GM21717 (cell line): ENCODE measurements around the gene APOBEC3B.
"Not testable (repeated sequence)": the region's sequence is repeated elsewhere in the genome, so short reads cannot be mapped to it uniquely, and the experiment has no call there.

Experiments used
- ATAC-seq: cut with Tn5 transposase; IDR thresholded peaks from one replicate; pipeline ENCODE4 v1.9.1; 2021; ENCODE audit warnings: mild to moderate bottlenecking, moderate library complexity; ENCODE audit not compliant: unreplicated experiment

APOBEC3B gene

DNA sequence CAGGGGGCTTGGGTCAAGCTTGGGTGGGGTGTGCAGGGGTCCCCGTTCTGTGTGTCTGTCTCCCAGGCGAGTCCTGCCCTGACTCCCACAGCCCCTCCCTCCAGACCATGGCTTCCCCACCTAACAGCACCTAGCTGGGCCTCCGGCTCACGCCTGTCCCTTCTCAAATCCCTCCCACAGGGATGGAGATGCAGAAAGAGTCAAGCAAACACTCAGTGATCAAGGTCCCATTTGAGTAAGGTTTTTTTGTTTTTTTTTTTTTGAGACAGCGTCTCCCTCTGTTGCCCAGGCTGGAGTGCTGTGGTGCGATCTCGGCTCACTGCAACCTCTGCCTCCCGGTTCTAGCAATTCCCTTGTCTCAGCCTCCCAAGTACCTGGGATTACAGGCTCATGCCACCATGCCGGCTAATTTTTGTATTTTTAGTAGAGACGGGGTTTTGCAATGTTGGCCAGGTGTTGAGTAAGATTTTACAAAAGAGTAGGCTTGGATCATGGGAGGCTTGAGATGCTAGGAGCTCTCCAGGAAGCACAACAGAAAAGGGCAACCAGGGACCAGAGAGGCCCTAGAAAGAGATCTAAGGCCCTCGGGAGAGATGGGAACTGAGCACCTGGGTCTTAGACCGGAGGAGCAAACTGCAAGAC, 44.5 kb downstream of the APOBEC3B start:
- no peak for ATAC-seq

DNA sequence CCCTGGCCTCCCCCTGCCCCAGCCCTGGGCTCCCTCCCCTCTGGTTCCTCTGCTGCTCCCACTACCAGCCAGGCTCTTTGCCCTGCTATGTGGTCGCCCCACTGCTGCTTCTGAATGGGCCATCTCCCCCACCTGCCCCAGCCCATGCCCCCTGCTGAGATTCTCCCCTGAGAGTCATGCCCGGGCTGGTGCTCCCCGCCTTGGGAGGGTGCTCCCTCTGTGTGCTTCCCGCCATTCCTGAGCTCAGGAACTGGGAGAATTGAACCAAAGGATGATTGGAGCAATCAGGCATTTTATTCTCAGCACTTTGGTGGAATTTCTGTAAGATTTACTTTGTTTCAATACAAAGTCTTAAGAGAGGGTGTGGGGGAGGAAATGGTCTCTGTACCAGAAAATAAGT, 45.6 kb downstream of the APOBEC3B start:
- ATAC-seq: no peak

DNA sequence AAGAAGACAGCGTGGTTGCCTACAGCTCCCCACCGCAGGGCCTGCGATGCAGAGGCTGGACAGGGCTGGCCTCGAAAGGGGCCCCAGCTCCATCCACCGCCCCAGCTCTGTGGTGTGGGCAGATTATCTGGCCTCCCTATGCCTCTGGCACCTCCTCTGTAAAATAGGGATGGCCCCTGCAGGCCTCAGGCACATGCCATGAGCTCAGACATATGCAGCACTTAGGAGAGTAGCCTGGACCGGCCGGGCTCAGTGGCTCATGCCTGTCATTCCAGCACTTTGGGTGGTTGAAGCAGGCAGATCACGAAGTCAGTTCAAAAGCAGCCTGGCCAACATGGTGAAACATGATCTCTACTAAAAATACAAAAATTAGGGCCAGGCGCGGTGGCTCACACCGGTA, 46.1 kb downstream of the APOBEC3B start:
- no peak for ATAC-seq

DNA sequence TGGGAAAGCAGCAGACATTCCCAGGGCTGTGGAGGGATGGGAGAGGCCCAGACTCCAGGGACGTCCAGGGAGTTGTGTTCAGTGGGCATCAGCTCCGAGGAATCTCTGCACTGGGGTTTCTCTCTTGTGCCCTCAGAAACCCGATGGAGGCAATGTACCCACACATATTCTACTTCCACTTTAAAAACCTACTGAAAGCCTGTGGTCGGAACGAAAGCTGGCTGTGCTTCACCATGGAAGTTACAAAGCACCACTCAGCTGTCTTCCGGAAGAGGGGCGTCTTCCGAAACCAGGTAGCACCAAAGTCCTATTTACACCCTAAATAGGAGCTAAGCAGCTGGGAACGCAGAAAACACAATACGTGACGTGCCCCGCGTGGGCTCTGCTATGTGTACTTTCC, 47.1 kb downstream of the APOBEC3B start:
- ATAC-seq: no peak

DNA sequence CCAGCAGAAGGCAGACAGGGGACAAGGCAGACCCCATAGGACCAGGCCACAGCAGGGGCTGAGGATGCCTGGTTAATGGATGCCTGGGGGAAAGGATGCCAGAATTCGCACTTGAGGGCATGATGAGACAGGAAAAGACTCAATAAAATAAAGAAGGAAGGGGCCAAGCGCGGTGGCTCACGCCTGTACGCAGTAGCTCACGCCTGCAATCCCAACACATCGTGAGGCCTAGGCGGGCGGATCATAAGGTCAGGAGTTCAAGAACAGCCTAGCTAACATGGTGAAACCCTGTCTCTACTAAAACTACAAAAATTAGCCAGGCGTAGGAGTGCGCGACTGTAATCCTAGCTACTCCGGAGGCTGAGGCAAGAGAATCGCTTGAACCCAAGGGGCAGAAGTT, 48.6 kb downstream of the APOBEC3B start:
- ATAC-seq: no peak

DNA sequence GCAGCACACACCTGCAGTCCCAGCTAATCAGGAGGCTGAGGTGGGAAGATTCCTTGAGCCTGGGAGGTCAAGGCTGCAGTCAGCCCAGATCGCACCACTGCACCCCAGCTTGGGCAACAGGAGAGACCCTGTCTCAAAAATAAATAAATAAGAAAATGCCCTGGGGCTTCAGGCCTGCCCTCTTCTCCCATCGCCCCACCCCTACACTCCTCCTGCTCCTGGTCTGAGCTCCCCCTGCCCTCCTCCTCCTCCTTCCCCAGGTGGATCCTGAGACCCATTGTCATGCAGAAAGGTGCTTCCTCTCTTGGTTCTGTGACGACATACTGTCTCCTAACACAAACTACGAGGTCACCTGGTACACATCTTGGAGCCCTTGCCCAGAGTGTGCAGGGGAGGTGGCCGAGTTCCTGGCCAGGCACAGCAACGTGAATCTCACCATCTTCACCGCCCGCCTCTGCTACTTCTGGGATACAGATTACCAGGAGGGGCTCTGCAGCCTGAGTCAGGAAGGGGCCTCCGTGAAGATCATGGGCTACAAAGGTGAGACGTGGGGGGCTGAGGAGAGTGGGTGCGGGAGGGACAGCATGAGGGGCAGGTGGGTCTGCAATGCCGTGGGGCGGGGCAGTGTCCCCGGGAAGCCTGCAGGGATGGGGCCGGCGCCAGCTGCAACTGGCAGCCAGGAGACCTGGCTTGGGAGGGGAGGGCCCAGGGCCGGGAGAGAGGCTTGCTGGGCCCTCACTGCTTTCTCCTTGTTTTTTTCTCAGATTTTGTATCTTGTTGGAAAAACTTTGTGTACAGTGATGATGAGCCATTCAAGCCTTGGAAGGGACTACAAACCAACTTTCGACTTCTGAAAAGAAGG, 49.5 kb downstream of the APOBEC3B start:
- ATAC-seq: not testable (repeated sequence)

DNA sequence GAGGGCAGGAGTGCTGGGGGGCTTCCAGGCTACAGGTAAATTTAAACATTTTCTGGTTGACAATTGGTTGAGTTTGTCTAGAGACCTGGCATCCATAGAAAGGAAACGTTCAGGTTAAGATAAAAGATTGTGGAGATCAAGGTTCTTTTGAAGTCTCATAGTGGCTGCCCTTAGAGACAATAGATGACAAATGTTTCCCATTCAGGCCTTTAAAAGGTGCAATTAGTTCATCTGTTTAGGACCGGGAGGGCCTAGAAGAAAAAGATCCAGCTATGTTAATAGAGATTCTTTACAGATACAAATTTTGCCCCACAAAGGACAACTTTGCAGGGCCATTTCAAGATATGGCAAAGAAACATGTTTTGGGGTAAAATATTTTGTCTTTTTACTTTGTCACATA, 54.9 kb downstream of the APOBEC3B start:
- not testable (repeated sequence) for ATAC-seq

DNA sequence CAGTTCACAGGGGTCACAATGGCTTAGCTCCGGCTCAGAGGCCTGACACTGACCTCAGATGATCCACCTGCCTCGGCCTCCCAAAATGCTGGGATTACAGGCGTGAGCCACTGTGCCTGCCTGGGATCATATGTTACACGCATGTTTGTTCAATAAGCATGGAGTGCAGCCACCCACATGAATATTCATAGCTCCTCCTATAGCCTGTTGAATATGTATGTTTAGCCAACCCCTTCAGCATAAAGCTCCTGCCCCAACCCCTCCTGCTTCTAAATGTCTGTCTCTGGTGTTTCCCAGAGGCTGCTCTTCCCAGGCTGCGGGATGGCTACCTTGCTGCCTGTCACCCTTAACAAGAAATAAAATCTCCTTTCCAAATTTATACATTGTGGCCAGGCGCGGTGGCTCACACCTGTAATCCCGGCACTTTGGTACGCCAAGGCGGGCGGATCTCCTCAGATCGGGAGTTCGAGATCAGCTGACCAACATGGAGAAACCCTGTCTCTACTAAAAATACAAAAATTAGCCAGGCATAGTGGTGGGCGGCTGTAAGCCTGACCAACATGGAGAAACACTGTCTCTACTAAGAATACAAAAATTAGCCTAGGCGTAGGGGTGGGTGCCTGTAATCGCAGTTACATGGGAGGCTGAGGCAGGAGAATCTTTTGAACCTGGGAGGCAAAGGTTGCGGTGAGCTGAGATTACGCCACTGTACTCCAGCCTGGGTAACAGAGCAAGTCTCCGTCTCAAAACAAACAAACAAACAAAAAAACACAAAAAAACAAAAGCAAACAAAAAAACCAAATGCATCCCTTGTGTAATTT, 57.4 kb downstream of the APOBEC3B start:
- ATAC-seq: no peak

DNA sequence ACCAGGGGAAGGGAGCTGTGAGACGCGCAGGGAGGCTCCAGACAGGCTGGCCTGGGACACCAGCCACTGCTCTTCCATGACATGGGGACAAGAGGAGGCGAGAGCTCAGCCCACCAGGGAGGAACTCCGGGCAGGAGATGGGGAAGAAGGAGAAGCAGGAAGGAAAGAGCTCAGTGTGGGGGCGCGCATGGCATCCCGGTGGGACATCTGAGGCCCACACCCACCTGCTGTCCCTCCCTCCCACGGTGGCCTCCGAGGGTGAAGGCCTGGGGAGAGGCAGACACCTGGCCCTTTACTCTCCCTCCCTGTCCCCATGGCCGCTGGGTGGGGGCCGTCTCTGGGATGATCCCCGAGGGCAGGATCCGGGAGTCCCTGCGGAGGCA, 58.0 kb downstream of the APOBEC3B start:
- ATAC-seq: peak; percentile 15

DNA sequence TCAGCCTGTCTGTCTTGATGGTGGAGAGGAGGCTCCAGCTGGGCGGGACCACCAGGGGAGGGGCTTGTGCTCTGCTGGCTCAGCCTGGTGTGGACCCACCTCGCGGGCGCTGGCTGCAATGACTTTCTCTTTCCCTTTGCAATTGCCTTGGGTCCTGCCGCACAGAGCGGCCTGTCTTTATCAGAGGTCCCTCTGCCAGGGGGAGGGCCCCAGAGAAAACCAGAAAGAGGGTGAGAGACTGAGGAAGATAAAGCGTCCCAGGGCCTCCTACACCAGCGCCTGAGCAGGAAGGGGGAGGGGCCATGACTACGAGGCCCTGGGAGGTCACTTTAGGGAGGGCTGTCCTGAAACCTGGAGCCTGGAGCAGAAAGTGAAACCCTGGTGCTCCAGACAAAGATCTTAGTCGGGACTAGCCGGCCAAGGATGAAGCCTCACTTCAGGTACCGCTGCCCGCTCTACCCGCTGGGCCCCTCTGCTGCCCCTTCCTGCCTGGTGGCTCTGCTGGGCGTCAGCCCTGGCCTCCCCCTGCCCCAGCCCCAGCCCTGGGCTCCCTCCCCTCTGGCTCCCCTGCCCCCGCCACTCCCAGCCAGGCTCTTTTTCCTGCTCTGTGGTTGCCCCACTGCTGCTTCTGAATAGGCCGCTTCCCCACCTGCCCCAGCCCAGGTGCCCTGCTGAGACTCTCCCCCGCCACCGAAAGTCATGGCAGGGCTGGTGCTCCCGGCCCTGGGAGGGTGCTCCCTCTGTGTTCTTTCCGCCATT, 58.6 kb downstream of the APOBEC3B start, which contains the start of gene APOBEC3F:
TSS of gene APOBEC3F (plus strand) at position 327 of the 759 bp plus-strand sequence. CDS start at position 424, 97 bp downstream.
- ATAC-seq: peak; percentile 84

DNA sequence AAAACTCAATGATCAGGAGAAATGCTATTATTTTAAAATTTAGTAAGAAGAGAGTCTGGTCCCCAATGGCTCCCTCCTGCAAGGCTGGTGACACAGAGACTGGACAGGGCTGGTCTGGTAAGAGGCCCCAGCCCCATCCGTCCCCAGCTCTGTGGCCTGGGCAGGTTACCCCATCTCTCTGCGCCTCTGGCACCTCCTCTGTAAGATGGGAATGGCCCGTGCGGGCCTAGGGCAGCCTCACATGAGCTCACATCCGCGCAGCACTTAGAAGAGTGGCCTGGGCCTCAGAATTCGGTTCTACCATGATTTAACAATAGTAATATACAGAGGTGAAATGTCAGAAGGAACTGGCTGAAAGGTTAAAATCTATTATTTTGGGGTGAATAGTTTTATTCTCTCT, 59.8 kb downstream of the APOBEC3B start:
- no peak for ATAC-seq
